Endothelial cell of umbilical vein (primary cell): ENCODE measurements around the gene RTN4RL1. TPM values are rescaled to one million over a fixed set of nuclear protein-coding genes. Genes with fewer than 3 reads are reported as not detected.

Source experiments
- BruUV-seq: library from RNA; stranded (reverse); fragments of 400-500 nt; replicated peaks from 2 replicates; lab custom pipeline; 2021; lab: Mats Ljungman, UMichigan
- CTCF ChIA-PET: fragments of 300-600, 350-600 bp; sonication (Branson Sonifier 250); formaldehyde crosslinking; loops from one replicate; lab custom pipeline; 2021; ENCODE audit warnings: antibody characterized with exemption, inconsistent platforms; lab: Charles Lee
- POLR2A ChIA-PET: fragments of 300-600, 350-600 bp; sonication (Branson Sonifier 250); formaldehyde crosslinking; loops from one replicate; lab custom pipeline; 2021; ENCODE audit warnings: antibody characterized with exemption, inconsistent platforms; lab: Charles Lee
- DNase-seq: peaks from one replicate; pipeline ENCODE4 v3.0.0-alpha.2; 2011; ENCODE audit warnings: low read depth, low spot score
- FAIRE-seq: peaks from 2 replicates; lab custom pipeline; 2011; peaks lifted over from hg19 to GRCh38; lab: Jason Lieb, UNC
- H2AFZ ChIP-seq: 2 replicates; pipeline ENCODE4 v1.6.0; 2012; ENCODE audit warnings: low read depth, low read length, control low read depth, inconsistent platforms
- H3K27ac ChIP-seq: 2 replicates; pipeline ENCODE4 v1.5.1; 2011; ENCODE audit warnings: low read depth, mild to moderate bottlenecking, control low read depth, low read length, moderate library complexity; ENCODE audit not compliant: insufficient read depth
- H3K27me3 ChIP-seq, 2 experiments: 2 replicates each; pipeline versions ENCODE4 v1.6.0 to v1.6.1; 2011; ENCODE audit warnings: low read length in 2 of 2, mixed read lengths in 1 of 2; ENCODE audit not compliant: control insufficient read depth in 2 of 2, insufficient read depth in 2 of 2
- H3K36me3 ChIP-seq, 2 experiments: 2 replicates in 1 of 2; 3 replicates in 1 of 2; pipeline ENCODE4 v1.5.1; 2011; ENCODE audit warnings: low read length in 2 of 2, mild to moderate bottlenecking in 1 of 2, moderate library complexity in 1 of 2; ENCODE audit not compliant: control insufficient read depth in 2 of 2, insufficient read depth in 2 of 2; ENCODE audit errors: extremely low read depth in 1 of 2
- H3K4me1 ChIP-seq: 3 replicates; pipeline ENCODE4 v1.5.1; 2011; ENCODE audit warnings: mild to moderate bottlenecking, low read length; ENCODE audit not compliant: control insufficient read depth, insufficient read depth; ENCODE audit errors: extremely low read depth
- H3K4me2 ChIP-seq: 2 replicates; pipeline ENCODE4 v1.6.1; 2011; ENCODE audit warnings: low read length, control low read depth, mixed read lengths; ENCODE audit not compliant: insufficient read depth
- H3K4me3 ChIP-seq, 3 experiments: fragments of 200-600 bp in 1 of 3; sonication (generic), shearing (Covaris generic) in 1 of 3; replicated peaks in 1 of 3; 2 replicates each; pipeline ENCODE4 v1.5.1; 2011 to 2016; ENCODE audit warnings: control low read depth in 3 of 3, low read length in 3 of 3, mild to moderate bottlenecking in 2 of 3, inconsistent platforms in 1 of 3, low read depth in 1 of 3, moderate library complexity in 1 of 3; ENCODE audit not compliant: insufficient read depth in 1 of 3
- H3K79me2 ChIP-seq: 2 replicates; pipeline ENCODE4 v1.6.0; 2012; ENCODE audit warnings: low read length, inconsistent platforms; ENCODE audit not compliant: control insufficient read depth, insufficient read depth
- H3K9ac ChIP-seq: replicated peaks from 2 replicates; pipeline ENCODE3; 2011; ENCODE audit warnings: low read length, control low read depth; ENCODE audit not compliant: insufficient read depth; ENCODE audit errors: extremely low read depth
- H3K9me1 ChIP-seq: replicated peaks from 3 replicates; pipeline ENCODE4 v1.6.0; 2011; ENCODE audit warnings: mild to moderate bottlenecking, low read length; ENCODE audit not compliant: control insufficient read depth, insufficient read depth; ENCODE audit errors: extremely low read depth
- H3K9me3 ChIP-seq: replicated peaks from 2 replicates; pipeline ENCODE4 v1.5.1; 2012; ENCODE audit warnings: low read length, inconsistent platforms; ENCODE audit not compliant: control insufficient read depth, insufficient read depth
- H4K20me1 ChIP-seq: replicated peaks from 2 replicates; pipeline ENCODE3; 2011; ENCODE audit warnings: mild to moderate bottlenecking, low read length; ENCODE audit not compliant: control insufficient read depth, insufficient read depth; ENCODE audit errors: extremely low read depth
- CTCF ChIP-seq, 2 donors: IDR thresholded peaks; 1 replicate in 1 of 2; 2 replicates in 1 of 2; pipeline ENCODE4 v1.5.1; 2011; ENCODE audit warnings: low read length in 2 of 2, mild to moderate bottlenecking in 2 of 2, moderate library complexity in 2 of 2, control low read depth in 1 of 2, inconsistent platforms in 1 of 2, low read depth in 1 of 2; ENCODE audit not compliant: insufficient read depth in 1 of 2; ENCODE audit errors: extremely low read depth in 1 of 2
- EZH2 ChIP-seq: IDR thresholded peaks from 2 replicates; pipeline ENCODE4 v1.6.1; 2012; ENCODE audit warnings: borderline replicate concordance, low read depth, mild to moderate bottlenecking, moderate library complexity, low read length, inconsistent platforms; ENCODE audit not compliant: severe bottlenecking
- FOS ChIP-seq: IDR thresholded peaks from 2 replicates; pipeline ENCODE4 v1.6.1; 2011; ENCODE audit warnings: mild to moderate bottlenecking, low read length, moderate library complexity, borderline replicate concordance; ENCODE audit not compliant: insufficient read depth
- GATA2 ChIP-seq: IDR thresholded peaks from 2 replicates; pipeline ENCODE4 v1.7.0; 2011; ENCODE audit warnings: low read depth, mild to moderate bottlenecking, moderate library complexity, mixed read lengths, low read length; ENCODE audit not compliant: insufficient read length, insufficient read depth
- JUN ChIP-seq: IDR thresholded peaks from 2 replicates; pipeline ENCODE4 v1.6.1; 2011; ENCODE audit warnings: borderline replicate concordance, low read depth; ENCODE audit not compliant: insufficient read length, insufficient read depth
- MAX ChIP-seq: IDR thresholded peaks from 2 replicates; pipeline ENCODE4 v1.6.1; 2011; ENCODE audit not compliant: insufficient read depth, insufficient read length
- MYC ChIP-seq: IDR thresholded peaks from one replicate; pipeline ENCODE4 v1.6.1; 2011; ENCODE audit warnings: mild to moderate bottlenecking, low read depth, low read length
- POLR2A ChIP-seq: IDR thresholded peaks from 2 replicates; pipeline ENCODE4 v1.6.1; 2012; ENCODE audit warnings: low read depth, mild to moderate bottlenecking, control low read depth, low read length
- POLR2AphosphoS5 ChIP-seq: IDR thresholded peaks from 2 replicates; pipeline ENCODE4 v1.6.1; 2012; ENCODE audit warnings: low read depth, mild to moderate bottlenecking, control low read depth, low read length, moderate library complexity; ENCODE audit not compliant: insufficient read depth
- dilution Hi-C: fragments of 300-500 bp; cut with MboI; formaldehyde crosslinking; loops from one replicate; pipeline ENCODE4 v1.15.0; 2019; ENCODE audit warnings: low sequenced_read_pairs; ENCODE audit not compliant: extremely low pct_ligation_motif_present
- intact Hi-C: fragments of 100-400 bp; cut with micrococcal nuclease; formaldehyde crosslinking; loops from one replicate; pipeline ENCODE4 v1.10.0; 2022
- polyA plus RNA-seq, 4 experiments: library from polyadenylated mRNA; depleted of rRNA in 3 of 4; stranded (reverse) in 3 of 4; unstranded in 1 of 4; fragments of >200 nt; gene quantifications; 2 replicates each; pipeline versions ENCODE4 v1.2.1 to v1.2.3, GENCODE V29; 2011 to 2012; ENCODE audit warnings: missing spikeins in 1 of 4
- total RNA-seq: library from RNA; stranded (reverse); gene quantifications from 2 replicates; pipeline ENCODE4 v1.2.3, GENCODE V29; 2021

The RTN4RL1 gene
- total and polyA plus RNA-seq, 2 donors (not counting 3 experiments of a cell fraction or from before 2014, with no cell fraction given), result 0.04 TPM; not detected in 1

- Histone ChIP-seq H3K4me1 (peaks cover 22% of the 10 kb centered on the region), H3K9me3 (no peaks in the 10 kb centered on the region), H3K27me3 (peaks cover 2 to 11% of the 10 kb centered on the region in 2 experiments), H2AFZ (no peak overlapping the region), H4K20me1 (no peaks in the 10 kb centered on the region), H3K27ac (no peak overlapping the region), H3K9me1 (no peaks in the 10 kb centered on the region), H3K4me2 (no peak overlapping the region), H3K9ac (no peak overlapping the region), H3K4me3 (peak overlapping the region; percentile 25 to 40 (median 31)), H3K36me3 (no peaks in the 10 kb centered on the region), H3K79me2 (peaks cover 2% of the 10 kb centered on the region)
- no TSS peak for BruUV-seq
- ChIA-PET CTCF (interaction anchor here (0.6 to 2.7 kb wide), 2 partner anchors 195 to 232 kb away, joined by 3 to 27 read pairs; no protein-coding TSS in a partner anchor), POLR2A (no interaction called here)
- dilution Hi-C loops (no loop called here), intact Hi-C loops (loop anchor here (5.0 kb wide), 2 partner anchors 287 to 367 kb away; partner anchors contain the start of genes SGSM2 and TSR1)
- TF ChIP-seq JUN (no peak), GATA2 (no peak), FOS (no peak), MAX (no peak), MYC (no peak), POLR2AphosphoS5 (no peak), POLR2A (no peak), EZH2 (no peak), CTCF (IDR thresholded peaks at IDR 0.05; ENCODE audit: extremely low read depth in 1 of 2, insufficient read depth in 1 of 2, low read depth in 1 of 2, low read length in 2 of 2) (no peak)
- DNase-seq, result peak; percentile 41
- no peak for FAIRE-seq
Measured at GRCh38 chr17:2050300-2051060, 25.3 kb upstream of the RTN4RL1 start.
